OCI-LY1 (cell line): ENCODE data around the gene TLR3.

Source experiments
- EZH2 ChIP-seq: fragments of 200-600 bp; sonication (generic), shearing (Covaris generic); IDR thresholded peaks from 2 replicates; pipeline ENCODE4 v1.8.0; 2017; ENCODE audit warnings: borderline replicate concordance, mixed run types, mild to moderate bottlenecking, antibody characterized with exemption, low read length, moderate library complexity, mixed read lengths
- TF ChIP-seq, protein P1 (sequence below): fragments of 200-600 bp; sonication (generic), shearing (Covaris generic); IDR thresholded peaks from 2 replicates; pipeline ENCODE4 v1.5.1; 2017; ENCODE audit warnings: mild to moderate bottlenecking, antibody characterized with exemption, low read length, moderate library complexity, mixed read lengths

DNA sequence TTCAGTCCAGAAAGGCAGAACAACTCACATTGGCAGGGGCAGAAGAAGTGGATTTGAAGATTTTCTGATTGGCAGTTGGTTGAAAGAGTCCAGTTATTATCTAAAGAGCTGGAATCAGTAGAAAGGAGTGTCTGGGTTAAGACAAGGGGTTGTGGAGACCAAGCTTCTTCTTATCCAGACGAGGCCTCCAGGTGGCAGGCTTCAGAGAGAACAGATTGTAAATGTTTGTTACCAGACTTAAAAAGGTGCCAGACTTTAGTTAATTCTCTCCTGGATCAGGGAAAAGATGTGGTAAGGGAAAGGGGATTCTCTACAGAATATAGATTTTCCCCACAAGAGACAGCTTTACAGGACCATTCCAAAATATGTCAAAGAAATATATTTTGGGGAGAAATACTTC is 36.7 kb upstream of the TLR3 start:
- TF ChIP-seq, protein P1, sequence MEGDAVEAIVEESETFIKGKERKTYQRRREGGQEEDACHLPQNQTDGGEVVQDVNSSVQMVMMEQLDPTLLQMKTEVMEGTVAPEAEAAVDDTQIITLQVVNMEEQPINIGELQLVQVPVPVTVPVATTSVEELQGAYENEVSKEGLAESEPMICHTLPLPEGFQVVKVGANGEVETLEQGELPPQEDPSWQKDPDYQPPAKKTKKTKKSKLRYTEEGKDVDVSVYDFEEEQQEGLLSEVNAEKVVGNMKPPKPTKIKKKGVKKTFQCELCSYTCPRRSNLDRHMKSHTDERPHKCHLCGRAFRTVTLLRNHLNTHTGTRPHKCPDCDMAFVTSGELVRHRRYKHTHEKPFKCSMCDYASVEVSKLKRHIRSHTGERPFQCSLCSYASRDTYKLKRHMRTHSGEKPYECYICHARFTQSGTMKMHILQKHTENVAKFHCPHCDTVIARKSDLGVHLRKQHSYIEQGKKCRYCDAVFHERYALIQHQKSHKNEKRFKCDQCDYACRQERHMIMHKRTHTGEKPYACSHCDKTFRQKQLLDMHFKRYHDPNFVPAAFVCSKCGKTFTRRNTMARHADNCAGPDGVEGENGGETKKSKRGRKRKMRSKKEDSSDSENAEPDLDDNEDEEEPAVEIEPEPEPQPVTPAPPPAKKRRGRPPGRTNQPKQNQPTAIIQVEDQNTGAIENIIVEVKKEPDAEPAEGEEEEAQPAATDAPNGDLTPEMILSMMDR = peak; percentile 29; the same call in 1 of the 2 replicates
- no peak for TF ChIP-seq EZH2
